ENCODE data around the gene CFAP73.

DNA sequence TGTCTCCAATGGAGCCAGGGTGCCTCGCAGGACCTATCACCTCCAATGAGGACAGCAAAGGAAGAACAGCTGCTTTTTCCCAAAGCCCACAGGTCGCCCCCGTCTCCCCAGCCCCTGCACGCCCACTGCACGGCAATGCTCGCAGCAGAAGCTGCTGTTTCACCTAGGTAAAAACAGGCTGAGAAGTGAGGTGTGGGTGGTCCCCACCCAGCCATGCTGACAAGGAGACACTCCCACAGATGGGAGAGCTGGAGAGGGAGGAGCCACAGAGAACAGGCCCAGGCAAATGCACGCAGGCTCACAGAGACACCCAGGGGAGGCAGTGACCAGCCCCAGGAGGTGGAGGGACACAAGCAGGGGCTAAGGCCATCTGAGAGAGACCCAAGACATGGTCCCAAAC is 10.4 kb downstream of the CFAP73 start:
- TF ChIP-seq, protein P1, sequence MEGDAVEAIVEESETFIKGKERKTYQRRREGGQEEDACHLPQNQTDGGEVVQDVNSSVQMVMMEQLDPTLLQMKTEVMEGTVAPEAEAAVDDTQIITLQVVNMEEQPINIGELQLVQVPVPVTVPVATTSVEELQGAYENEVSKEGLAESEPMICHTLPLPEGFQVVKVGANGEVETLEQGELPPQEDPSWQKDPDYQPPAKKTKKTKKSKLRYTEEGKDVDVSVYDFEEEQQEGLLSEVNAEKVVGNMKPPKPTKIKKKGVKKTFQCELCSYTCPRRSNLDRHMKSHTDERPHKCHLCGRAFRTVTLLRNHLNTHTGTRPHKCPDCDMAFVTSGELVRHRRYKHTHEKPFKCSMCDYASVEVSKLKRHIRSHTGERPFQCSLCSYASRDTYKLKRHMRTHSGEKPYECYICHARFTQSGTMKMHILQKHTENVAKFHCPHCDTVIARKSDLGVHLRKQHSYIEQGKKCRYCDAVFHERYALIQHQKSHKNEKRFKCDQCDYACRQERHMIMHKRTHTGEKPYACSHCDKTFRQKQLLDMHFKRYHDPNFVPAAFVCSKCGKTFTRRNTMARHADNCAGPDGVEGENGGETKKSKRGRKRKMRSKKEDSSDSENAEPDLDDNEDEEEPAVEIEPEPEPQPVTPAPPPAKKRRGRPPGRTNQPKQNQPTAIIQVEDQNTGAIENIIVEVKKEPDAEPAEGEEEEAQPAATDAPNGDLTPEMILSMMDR (IDR thresholded peaks at IDR 0.05): no peak
- TF ChIP-seq POLR2A (IDR thresholded peaks at IDR 0.05) (no peak), POLR2AphosphoS5 (IDR thresholded peaks at IDR 0.05) (no peak)

Measured in sigmoid colon (tissue), 4 donors.